ENCODE data around the gene PRRT4.

Gene PRRT4

GRCh38 chr7:128361411-128362379 lies at the start of gene PRRT4:
PRRT4 (minus strand) TSS chr7:128361690.
- peak; percentile 39 for DNase-seq

- no peak for DNase-seq
These were observed 48.9 kb upstream of the PRRT4 start for GRCh38 chr7:128410451-128410753.

DNA sequence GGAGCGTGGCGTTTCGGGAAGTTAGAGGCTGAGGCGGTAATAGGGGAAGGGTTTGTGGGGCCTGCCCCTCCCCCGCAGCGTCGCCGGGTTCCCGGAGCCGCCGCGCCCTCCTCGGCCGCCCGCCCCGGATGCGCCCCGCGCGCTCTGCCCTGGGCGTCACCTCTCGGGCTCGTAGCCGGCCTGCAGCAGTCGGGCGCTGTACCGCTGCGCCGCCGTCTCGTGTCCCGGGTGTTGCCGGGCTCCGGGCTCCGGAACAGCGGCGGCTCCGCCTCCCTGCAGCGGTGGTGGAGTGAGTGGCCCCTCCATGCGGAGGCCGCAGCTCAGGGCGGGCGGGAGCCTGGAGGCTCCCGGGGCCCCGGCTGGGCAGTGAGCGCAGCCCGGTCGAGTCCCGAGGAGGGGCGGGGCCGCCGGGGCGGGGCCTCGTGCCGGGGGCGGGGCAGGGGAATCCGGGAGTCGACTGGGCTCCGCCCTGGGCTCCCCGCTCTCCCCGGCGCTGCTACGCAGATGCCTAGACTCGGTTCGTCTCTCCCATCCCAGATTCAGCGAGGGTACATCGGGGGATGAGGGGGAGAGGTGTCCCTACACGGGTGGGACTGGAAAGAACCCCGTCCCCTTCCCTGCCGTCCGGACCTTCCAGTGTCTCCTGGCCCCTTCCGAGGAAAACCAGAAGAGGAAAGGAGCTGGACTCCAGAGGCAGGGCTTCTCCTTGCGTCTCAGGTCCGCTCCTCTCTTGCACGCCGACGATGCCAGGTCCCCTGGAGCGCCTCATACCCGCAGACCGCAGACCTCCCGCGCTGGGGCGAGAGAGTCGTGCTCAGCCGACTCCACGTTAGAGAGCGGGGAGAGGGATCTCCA lies 48.3 kb upstream of the PRRT4 start, which contains the start of gene IMPDH1:
Gene IMPDH1 (minus strand): TSS at position 387 of the 855 bp plus-strand sequence. CDS start 81 bp downstream, at position 306.
- DNase-seq, result peak; percentile 79

- DNase-seq, result no peak
These were observed 47.5 kb upstream of the PRRT4 start for GRCh38 chr7:128408709-128409595.

GRCh38 chr7:128407751-128408708 lies 46.5 kb upstream of the PRRT4 start:
- no peak for DNase-seq

- no peak for DNase-seq
These were observed 45.7 kb upstream of the PRRT4 start for GRCh38 chr7:128407233-128407589.

GRCh38 chr7:128406314-128407232 lies 45.1 kb upstream of the PRRT4 start:
- no peak for DNase-seq

- peak; percentile 60 for DNase-seq
These were observed 44.2 kb upstream of the PRRT4 start for GRCh38 chr7:128405471-128406313.

- no peak for DNase-seq
These were observed 43.5 kb upstream of the PRRT4 start for GRCh38 chr7:128404886-128405470.

DNA sequence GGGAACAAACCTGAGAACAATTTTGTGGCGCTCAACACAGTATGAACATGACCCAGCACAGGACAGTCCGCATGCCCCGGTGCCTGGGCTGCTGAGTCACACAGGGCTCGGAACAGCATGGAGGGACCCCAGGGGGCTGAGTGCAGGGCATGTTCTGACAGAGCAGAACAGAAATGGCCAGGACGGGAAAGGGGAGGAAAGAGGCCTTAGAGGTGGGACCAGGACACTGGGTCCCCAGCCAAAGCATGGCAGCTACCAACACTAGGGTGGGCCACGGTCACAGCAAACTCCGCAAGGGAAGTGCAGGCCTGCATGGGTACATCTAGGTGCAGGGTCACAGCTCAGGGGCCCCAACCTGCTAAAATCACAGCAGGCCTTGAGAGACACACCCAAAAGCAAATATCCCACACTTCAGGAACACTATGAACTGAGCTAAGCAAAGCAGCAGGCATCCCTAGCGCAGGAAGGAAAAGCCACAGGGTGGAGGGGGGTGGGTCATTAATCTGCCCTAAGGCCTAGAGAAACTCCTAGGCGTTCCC lies 42.7 kb upstream of the PRRT4 start:
- no peak for DNase-seq

GRCh38 chr7:128403676-128404075 lies 42.2 kb upstream of the PRRT4 start:
- DNase-seq, result no peak

DNA sequence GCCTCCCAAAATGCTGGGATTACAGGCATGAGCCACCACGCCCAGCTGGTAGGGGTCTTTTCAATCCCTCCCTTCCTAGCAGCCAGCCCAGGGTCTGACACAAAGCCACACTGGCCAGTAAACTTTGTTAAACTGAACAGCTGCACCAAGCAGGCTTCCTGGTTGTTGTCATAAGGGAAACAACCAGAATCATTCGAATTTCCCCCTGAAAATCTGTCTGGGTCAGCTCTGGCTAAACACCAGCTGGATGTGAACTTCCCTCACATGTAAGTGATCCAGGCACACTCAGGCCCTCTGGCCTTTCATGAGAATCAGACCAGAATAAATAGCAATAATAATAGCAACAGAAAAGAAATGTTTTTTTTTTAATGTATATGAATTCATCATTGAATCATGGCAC lies 40.9 kb upstream of the PRRT4 start:
- DNase-seq, result no peak

- no peak for DNase-seq
These were observed 39.1 kb upstream of the PRRT4 start for GRCh38 chr7:128400566-128400965.

GRCh38 chr7:128399991-128400390 lies 38.5 kb upstream of the PRRT4 start:
- DNase-seq, result no peak

DNA sequence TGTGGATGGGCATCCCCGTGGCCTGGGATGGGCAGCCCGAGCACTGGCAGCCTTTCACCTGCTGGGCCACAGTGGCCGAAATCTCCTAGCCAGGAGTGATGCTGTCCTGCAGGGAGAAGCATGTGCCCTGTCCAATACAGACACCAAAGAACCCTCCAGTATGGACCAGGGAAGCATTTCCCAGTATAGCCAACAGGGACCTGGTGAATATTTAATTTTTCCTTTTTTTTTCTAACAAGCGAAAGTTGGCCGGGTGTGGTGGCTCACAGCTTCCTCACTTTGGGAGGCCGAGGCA lies 37.3 kb upstream of the PRRT4 start:
- no peak for DNase-seq

- DNase-seq, result no peak
These were observed 36.7 kb upstream of the PRRT4 start for GRCh38 chr7:128398016-128398840.

- no peak for DNase-seq
These were observed 34.9 kb upstream of the PRRT4 start for GRCh38 chr7:128396357-128396756.

DNA sequence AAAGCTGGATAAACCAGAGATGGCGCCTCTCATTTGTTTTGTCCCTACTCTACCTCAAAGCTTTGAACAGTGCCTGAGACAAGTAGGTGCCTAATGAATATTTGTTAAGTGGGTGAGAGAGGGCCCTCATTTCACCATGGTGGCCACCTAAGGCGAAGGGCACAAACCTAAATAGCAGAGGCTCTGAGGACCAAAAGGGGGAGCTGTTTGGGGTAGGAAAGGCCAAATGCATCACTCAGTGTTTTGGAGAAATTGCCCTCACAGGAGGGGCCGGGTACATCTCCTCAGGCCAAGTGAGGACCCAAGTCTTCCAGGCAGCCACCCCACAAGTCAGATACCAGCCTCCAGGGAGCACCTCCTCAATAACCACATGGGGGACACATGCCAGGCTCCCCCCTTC lies 34.3 kb upstream of the PRRT4 start:
- DNase-seq, result no peak
